Fibroblast of skin of right biceps (primary cell): ENCODE measurements around the gene COL4A5.

Experiments used
- DNase-seq: peaks from one replicate; pipeline ENCODE4 v3.0.0-alpha.2; 2013

Gene COL4A5

DNA sequence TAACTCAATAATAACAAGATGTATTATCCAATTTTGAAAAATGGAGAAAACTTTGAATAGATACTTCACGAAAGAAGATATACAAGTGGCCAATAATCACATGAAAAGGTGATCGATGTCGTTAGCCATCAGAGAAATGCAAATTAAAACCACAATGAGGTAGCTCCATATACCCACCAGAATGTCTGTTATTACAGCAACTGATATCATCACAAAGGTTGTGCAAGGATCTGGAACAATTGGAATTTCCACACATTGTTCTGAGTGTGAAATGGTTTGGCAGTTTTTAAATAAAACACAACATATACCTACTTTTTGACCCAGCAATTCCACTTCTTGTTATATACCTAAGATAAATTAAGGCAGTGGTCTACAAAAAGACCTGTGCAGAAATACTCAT is 225.1 kb downstream of the COL4A5 start:
- DNase-seq: no peak

DNA sequence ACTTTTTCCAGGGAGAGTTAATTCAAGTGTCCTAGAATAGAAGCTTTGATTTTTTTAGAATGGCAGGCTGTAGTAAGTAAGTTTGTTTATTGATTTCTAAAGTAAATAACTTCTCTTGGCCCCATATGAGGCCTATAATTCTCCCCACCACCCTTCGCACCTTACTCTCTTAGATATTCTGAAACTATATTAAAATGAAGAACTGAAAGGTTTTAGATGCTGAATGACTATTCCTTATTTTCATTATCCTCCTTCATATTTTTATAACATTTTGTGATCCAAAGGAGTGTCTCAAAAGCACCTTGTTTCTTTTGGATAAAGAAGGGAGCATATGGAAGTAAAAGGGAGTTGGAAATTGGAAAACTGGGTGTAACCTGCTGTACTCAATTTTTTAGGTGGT is 226.5 kb downstream of the COL4A5 start:
- no peak for DNase-seq

DNA sequence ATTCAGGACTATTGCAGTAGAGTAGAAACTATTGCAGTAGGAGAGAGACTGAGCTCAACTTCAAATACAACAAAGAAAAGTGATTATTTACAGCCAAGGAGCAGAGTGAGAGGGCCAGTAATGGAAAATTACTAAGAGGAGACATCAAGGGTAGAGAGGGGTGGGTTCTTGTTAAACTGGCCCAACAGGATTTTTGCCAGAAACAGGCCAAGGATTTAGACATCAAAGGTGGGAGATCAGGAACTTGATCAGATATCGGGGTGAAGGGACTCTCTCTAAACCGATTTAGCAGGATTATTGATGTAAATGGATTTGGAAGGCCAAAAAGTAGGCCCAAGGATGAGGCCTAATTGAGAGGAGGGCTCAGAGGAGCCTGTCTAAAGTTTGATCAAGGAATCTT is 231.9 kb downstream of the COL4A5 start:
- DNase-seq: no peak

- DNase-seq: peak; percentile 13
Measured at GRCh38 chrX:108696690-108697089, 257.1 kb downstream of the COL4A5 start.

DNA sequence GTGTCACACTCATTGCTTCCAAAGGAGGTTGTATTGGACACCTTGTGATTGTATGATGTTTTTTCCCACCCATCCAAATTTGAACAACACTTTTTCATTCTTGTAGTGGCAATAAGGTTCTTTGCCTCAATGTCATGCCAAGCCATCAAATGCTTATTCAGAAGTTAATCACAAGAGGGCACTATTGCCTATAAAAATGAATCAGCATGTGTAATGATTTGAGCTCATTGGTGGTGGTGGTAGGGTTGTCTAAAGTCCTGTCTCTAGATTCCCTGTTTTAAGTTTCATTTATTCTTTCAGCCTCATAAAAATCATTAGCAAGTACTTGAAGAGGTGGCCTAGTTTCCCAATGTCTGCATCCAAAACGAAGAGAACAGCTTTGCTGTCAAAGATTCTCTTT is 259.7 kb downstream of the COL4A5 start:
- peak; percentile 28 for DNase-seq

GRCh38 chrX:108701633-108702032 is 262.0 kb downstream of the COL4A5 start:
- DNase-seq: no peak

- DNase-seq: no peak
Measured at GRCh38 chrX:108702530-108702929, 262.9 kb downstream of the COL4A5 start.

GRCh38 chrX:108704839-108705238 is 265.2 kb downstream of the COL4A5 start:
- no peak for DNase-seq

DNA sequence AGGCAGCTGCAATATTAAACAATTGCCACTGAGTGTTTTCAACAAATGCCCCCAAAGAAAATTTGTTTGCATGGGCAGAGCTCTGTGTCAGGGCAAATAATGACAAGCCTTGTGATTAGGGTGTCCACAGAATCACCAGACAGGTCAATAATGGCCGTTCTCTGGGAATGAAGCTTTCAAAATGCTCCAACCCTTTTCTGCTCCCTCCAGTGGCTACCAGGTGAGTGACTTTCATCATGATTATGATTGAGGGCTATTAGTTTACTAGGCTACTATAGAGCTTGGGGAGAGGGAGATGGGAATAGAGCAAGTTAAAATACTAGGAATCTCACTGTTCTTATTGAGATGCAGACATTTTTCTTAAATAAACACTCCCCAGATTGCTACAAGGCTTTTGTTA is 273.2 kb downstream of the COL4A5 start:
- no peak for DNase-seq

GRCh38 chrX:108722561-108722960 is 282.9 kb downstream of the COL4A5 start:
- no peak for DNase-seq

GRCh38 chrX:108726748-108727147 is 287.1 kb downstream of the COL4A5 start:
- no peak for DNase-seq

DNA sequence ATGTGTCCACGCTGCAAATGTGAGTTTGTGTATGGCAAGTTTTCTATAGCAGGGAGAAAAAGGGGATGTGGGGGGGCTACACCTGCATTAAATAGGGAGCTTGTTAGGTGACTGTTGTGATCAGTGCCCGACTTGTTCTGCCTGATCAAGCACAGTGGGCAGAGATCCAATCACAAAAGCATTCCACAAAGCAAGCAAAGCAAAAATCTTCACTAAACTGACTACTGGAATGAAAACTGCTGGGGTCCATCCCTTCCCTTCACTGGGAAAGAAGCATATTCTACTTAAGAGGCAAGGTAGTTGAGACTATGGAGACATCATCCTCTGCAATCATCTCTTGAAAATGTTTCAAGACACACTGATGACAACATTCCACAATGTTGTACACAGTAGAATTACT is 291.5 kb downstream of the COL4A5 start:
- no peak for DNase-seq

DNA sequence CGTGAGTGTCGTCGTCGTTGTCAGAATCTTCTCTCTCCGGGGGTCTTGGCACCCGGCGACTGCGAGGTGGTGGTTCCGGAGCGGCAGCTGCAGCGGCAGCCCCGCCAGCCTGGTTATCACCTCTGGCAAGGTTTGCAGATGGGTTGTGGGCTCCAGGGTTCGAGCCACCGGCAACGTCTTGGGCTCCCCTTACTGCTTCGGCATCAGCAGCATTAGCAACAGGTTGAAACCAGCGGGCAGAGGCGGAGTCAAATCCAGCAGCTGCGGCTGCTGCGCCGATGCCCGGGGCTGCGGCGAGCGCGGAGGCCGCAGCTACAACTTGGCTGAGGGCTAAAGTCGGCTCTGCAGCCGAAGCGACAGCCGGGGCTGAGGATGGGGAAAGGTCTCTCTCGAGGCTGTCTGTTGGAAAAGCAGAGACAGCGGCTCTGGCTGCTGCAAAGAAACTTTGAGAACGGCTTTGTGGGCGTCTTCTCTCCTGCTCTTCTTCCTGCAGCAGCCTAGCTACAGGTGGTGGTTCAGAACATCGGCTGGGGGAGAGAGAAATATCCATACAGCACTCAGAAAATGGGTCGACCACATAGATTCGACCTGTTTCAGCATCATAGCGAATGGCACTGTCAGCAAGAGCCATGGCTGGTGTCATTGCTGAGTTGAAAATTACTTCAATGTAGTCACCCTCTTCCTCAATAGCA is 293.1 kb downstream of the COL4A5 start:
- DNase-seq: no peak

DNA sequence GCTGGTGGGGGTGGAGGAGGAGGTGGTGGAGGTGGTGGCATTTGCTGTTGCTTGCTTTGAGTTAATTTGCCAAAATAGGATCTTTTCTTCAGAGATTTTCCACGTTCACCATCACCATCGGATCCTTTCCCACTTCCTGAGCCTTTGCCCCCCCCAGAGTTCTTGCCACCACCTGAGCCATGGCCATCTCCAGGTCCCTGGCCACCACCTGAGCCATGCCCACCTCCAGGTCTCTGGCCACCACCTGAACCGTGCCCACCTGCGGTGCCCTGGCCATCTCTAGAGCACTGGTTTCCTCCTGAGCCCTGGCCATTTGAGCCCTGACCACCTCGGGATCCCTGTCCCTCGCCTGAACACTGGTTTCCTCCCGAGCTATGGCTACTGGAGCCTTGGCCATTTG is 294.8 kb downstream of the COL4A5 start:
- no peak for DNase-seq

DNA sequence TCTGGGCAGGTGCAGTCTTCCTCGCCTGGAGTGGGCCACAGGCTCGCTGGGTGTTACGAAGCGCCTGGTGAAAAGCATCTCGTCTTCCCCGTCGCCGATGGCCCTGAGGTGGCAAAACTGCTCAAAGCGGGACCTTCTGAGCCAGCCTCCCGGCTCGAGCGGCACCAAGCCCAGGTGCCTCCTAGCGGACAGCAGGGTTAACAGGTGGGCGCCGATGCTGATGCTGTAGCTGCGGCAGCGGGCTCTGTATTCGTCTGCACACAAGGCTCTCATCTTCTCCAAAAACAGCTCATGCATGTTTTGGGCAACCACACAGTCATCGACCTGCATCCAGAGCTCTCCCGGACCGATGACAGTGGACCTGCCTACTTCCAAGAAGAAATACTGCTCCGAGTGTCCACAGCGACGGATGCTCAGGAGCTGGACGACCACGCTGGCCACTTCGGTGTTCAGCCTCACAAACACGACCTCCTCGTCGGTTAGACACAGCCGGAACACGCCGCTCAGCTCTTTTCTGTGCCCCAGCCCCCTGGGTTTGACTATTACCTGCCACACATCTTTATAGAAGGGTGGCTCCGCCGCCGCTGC is 295.5 kb downstream of the COL4A5 start:
- no peak for DNase-seq

GRCh38 chrX:108735679-108736508 is 296.3 kb downstream of the COL4A5 start:
- DNase-seq: peak; percentile 2

DNA sequence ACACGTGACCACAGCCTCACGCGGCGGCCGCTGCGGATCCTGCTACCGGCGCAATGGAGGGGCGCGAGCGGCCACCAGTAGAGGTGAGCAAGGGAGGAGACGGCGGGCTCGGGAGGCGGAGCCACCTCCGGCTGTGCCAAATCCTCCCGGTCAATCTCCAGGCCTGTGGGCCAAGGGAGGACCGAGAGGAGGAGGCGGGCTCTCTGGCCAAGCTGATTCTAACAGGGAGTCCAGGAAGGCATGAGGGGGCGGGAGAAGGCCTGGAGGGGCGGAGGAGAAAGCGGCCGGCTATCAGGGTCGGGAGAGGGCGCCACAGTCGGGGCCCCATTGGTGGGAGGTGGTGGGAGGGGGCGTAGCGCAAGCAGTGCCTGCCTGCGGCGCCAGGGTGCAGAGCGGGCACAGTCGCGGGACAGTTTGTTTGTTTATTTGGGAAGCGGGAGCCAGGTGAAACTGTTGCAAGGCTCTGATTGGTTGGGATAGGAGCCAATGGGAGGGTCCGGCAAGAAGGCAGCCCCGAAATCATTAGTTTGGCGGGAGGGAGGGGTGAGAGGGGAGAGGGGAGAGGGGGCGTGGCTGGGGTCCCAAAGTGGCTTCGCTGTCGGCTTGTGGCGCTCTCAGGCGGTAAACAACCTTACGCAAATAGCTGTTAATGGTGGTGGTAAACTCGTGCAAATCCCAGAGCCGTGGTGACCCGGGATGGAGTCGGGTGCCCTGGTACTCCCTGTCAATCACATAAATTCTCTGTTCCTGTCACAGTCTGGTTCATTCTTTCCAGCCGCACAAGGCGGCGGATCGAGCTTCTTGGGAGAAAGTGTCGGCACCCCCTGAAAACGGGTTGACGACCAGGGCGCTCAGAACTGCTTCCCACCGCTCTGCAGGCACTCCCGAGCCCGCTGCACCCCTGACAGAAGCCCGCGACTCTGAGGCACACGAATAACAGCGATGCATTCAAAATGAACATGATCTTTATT is 297.2 kb downstream of the COL4A5 start, which contains the start of gene IRS4:
Gene IRS4, minus strand, starts transcription at position 55 of the 971 bp plus-strand sequence.
- no peak for DNase-seq

DNA sequence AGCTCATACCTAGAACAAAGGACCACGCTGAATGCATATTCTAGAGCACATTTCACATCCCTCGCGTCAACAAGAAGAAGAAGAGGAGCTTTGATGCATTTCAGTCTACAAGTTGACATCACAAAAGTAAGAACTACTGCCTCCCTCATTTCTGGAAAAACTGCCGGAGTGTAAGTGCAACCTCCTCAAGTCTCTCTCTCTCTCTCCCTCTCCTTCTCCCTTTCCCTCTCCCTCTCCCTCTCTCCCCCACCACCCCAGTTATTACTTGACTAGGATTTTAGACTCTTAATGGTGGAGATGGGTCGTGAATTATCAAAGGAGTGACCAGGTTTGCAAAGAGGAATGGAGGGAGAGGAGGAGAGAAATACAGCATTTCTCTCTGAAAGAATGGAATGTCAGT is 298.1 kb downstream of the COL4A5 start:
- no peak for DNase-seq

GRCh38 chrX:108740299-108740774 is 300.7 kb downstream of the COL4A5 start:
- no peak for DNase-seq
